Measurements from ENCODE around the gene TSHZ2. TPM values are rescaled to one million over a fixed set of nuclear protein-coding genes. Genes with fewer than 3 reads are reported as not detected.
"Not testable (repeated sequence)": the region's sequence is repeated elsewhere in the genome, so short reads cannot be mapped to it uniquely, and the experiment has no call there.

TSHZ2 gene
- total RNA-seq, 4 donors from 2014 or later = 10.3 to 15.0 (median 12.9) TPM

GRCh38 chr20:53517146-53517545 lies 545.0 kb downstream of the TSHZ2 start:
- H3K9me3 ChIP-seq = no peaks in the 10 kb centered on the region
- peaks cover 0 to 3% (median 0%) of the 10 kb centered on the region in 4 donors for H3K27me3 ChIP-seq
- no peak for DNase-seq (ENCODE audit: extremely low spot score)
- intact Hi-C loops (cut with DNase I) = no loop called here
- 62% methylated on average over 13 of the region's 13 CpGs for WGBS
- no peak overlapping the region for H3K4me3 ChIP-seq
- TF ChIP-seq POLR2AphosphoS5 (IDR thresholded peaks at IDR 0.05) = no peak
- TF ChIP-seq, protein P1, sequence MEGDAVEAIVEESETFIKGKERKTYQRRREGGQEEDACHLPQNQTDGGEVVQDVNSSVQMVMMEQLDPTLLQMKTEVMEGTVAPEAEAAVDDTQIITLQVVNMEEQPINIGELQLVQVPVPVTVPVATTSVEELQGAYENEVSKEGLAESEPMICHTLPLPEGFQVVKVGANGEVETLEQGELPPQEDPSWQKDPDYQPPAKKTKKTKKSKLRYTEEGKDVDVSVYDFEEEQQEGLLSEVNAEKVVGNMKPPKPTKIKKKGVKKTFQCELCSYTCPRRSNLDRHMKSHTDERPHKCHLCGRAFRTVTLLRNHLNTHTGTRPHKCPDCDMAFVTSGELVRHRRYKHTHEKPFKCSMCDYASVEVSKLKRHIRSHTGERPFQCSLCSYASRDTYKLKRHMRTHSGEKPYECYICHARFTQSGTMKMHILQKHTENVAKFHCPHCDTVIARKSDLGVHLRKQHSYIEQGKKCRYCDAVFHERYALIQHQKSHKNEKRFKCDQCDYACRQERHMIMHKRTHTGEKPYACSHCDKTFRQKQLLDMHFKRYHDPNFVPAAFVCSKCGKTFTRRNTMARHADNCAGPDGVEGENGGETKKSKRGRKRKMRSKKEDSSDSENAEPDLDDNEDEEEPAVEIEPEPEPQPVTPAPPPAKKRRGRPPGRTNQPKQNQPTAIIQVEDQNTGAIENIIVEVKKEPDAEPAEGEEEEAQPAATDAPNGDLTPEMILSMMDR (IDR thresholded peaks at IDR 0.05) = no peak
- TF ChIP-seq EP300 (IDR thresholded peaks at IDR 0.05) = no peak
- no peak for TF ChIP-seq POLR2A (IDR thresholded peaks at IDR 0.05; ENCODE audit: low read depth)
- H3K4me1 ChIP-seq = no peaks in the 10 kb centered on the region
- H3K36me3 ChIP-seq = no peaks in the 10 kb centered on the region
- no peak overlapping the region for H3K27ac ChIP-seq (replicated peaks in 1 of 4)

DNA sequence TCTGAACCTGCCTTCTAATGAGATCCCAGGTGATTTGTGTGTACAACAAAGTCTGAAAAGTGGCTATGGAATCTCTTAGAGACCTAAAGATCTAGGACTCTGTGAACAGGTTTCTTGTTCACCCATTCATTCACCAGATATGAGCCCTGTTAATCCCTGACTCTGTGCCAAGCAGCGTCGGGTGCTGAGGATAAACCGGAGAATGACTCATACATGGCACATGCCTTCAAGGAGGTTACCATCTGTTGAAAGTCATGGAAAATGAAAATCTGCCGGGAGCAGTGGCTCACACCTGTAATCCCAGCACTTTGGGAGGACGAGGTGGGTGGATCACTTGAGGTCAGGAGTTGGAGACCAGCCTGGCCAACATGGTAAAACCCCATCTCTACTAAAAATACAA lies 549.3 kb downstream of the TSHZ2 start:
- whole genome bisulfite sequencing = 75% methylated on average over 5 of the region's 5 CpGs
- DNase-seq (ENCODE audit: extremely low spot score); intact Hi-C loops (cut with DNase I): not testable (repeated sequence)

GRCh38 chr20:53522026-53522425 lies 549.9 kb downstream of the TSHZ2 start:
- DNase-seq (ENCODE audit: extremely low spot score) = no peak
- Histone ChIP-seq H3K36me3 (no peaks in the 10 kb centered on the region), H3K9me3 (no peaks in the 10 kb centered on the region), H3K4me3 (no peak overlapping the region), H3K27me3 (no peaks in the 10 kb centered on the region), H3K4me1 (no peaks in the 10 kb centered on the region), H3K27ac (replicated peaks in 1 of 4) (no peak overlapping the region)
- intact Hi-C loops (cut with DNase I) = no loop called here
- WGBS = 81% methylated on average over 3 of the region's 3 CpGs
- no peak for TF ChIP-seq POLR2A (IDR thresholded peaks at IDR 0.05; ENCODE audit: low read depth)
- TF ChIP-seq POLR2AphosphoS5 (IDR thresholded peaks at IDR 0.05) = no peak
- TF ChIP-seq EP300 (IDR thresholded peaks at IDR 0.05) = no peak
- TF ChIP-seq, protein P1 (IDR thresholded peaks at IDR 0.05) = no peak

More for the DNA sequence above, 549.3 kb downstream of the TSHZ2 start:
- not testable (repeated sequence) for H3K4me3 ChIP-seq; H3K36me3 ChIP-seq; H3K27me3 ChIP-seq; H3K4me1 ChIP-seq; H3K27ac ChIP-seq (replicated peaks in 1 of 4); H3K9me3 ChIP-seq

GRCh38 chr20:53522696-53523095 lies 550.5 kb downstream of the TSHZ2 start:
- no peak overlapping the region for H3K27ac ChIP-seq (replicated peaks in 1 of 4)
- 82% methylated on average over 5 of the region's 5 CpGs for WGBS
- intact Hi-C loops (cut with DNase I) = no loop called here
- H3K36me3 ChIP-seq = no peaks in the 10 kb centered on the region
- H3K9me3 ChIP-seq = no peaks in the 10 kb centered on the region
- H3K4me1 ChIP-seq = no peaks in the 10 kb centered on the region
- no peak for DNase-seq (ENCODE audit: extremely low spot score)
- no peaks in the 10 kb centered on the region for H3K27me3 ChIP-seq
- TF ChIP-seq EP300 (IDR thresholded peaks at IDR 0.05) (no peak), POLR2AphosphoS5 (IDR thresholded peaks at IDR 0.05) (no peak), POLR2A (IDR thresholded peaks at IDR 0.05; ENCODE audit: low read depth) (no peak)
- TF ChIP-seq, protein P1 (IDR thresholded peaks at IDR 0.05) = no peak
- H3K4me3 ChIP-seq = no peak overlapping the region

DNA sequence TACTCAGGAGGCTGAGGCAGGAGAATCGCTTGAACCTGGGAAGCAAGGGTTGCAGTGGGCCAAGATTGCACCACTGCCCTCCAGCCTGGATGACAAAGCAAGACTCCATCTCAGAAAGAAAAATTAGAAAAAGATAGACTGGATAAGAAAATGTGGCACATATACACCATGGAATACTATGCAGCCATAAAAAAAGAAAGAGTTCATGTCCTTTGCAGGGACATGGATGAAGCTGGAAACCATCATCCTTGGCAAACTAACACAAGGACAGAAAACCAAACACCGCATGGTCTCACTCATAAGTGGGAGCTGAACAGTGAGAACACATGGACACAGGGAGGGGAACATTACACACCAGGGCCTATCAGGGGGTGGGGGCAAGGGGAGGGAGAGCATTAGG lies 551.5 kb downstream of the TSHZ2 start:
- H3K9me3 ChIP-seq = not testable (repeated sequence)
- 91% methylated on average over 2 of the region's 2 CpGs for WGBS

GRCh38 chr20:53524589-53525312 lies 552.6 kb downstream of the TSHZ2 start:
- intact Hi-C loops (cut with DNase I) = no loop called here
- H3K27me3 ChIP-seq = peaks cover 0 to 5% (median 0%) of the 10 kb centered on the region in 4 donors
- no peaks in the 10 kb centered on the region for H3K36me3 ChIP-seq
- no peaks in the 10 kb centered on the region for H3K9me3 ChIP-seq
- no peak overlapping the region for H3K27ac ChIP-seq (replicated peaks in 1 of 4)
- TF ChIP-seq EP300 (IDR thresholded peaks at IDR 0.05) (no peak), POLR2A (IDR thresholded peaks at IDR 0.05; ENCODE audit: low read depth) (no peak), POLR2AphosphoS5 (IDR thresholded peaks at IDR 0.05) (no peak)
- TF ChIP-seq, protein P1 (IDR thresholded peaks at IDR 0.05) = no peak
- WGBS = 82% methylated on average over 7 of the region's 13 CpGs
- DNase-seq (ENCODE audit: extremely low spot score) = no peak
- no peak overlapping the region for H3K4me3 ChIP-seq
- H3K4me1 ChIP-seq = no peaks in the 10 kb centered on the region

More for the DNA sequence above, 551.5 kb downstream of the TSHZ2 start:
- DNase-seq (ENCODE audit: extremely low spot score); intact Hi-C loops (cut with DNase I); H3K36me3 ChIP-seq; H3K4me1 ChIP-seq; H3K4me3 ChIP-seq; H3K27me3 ChIP-seq; H3K27ac ChIP-seq (replicated peaks in 1 of 4): not testable (repeated sequence)

Data from esophagus muscularis mucosa (tissue), 4 donors.